HCT116 (cell line): ENCODE data around the gene TP63. TPM values are rescaled to one million over a fixed set of nuclear protein-coding genes. Genes with fewer than 3 reads are reported as not detected.

Experiments used
- ATAC-seq: fragments of 200-7000 bp; cut with Tn5 transposase; 2 replicates; pipeline ENCODE4 v1.9.1; 2020; ENCODE audit warnings: mild to moderate bottlenecking, moderate library complexity
- BruUV-seq: library from RNA; stranded (reverse); fragments of 400-500 nt; replicated peaks from 2 replicates; lab custom pipeline; 2021; lab: Mats Ljungman, UMichigan
- CTCF ChIA-PET: fragments of 300-600 bp; sonication (Branson Sonifier 250); formaldehyde crosslinking; loops from one replicate; lab custom pipeline; 2021; ENCODE audit warnings: antibody characterized with exemption; lab: Charles Lee
- POLR2A ChIA-PET: fragments of 300-600, 350-600 bp; sonication (Branson Sonifier 250); formaldehyde crosslinking; loops from one replicate; lab custom pipeline; 2021; ENCODE audit warnings: antibody characterized with exemption; lab: Charles Lee
- RAD21 ChIA-PET, 2 experiments: fragments of 300-600 bp; sonication (Branson Sonifier 250); formaldehyde crosslinking; loops; one replicate each; lab custom pipeline; 2023; ENCODE audit warnings: low total read pairs in 2 of 2; ENCODE audit not compliant: uncharacterized antibody in 2 of 2, unreplicated experiment in 2 of 2, low non-redundant PET in 1 of 2; lab: Charles Lee
- DNase-seq: peaks from one replicate; pipeline ENCODE4 v3.0.0-alpha.2; 2010; ENCODE audit warnings: low read depth, low spot score
- H2AFZ ChIP-seq: fragments of 200-600 bp; shearing (Covaris generic), sonication (generic); 2 replicates; pipeline ENCODE4 v1.6.1; 2017; ENCODE audit warnings: low read depth, mixed run types, mixed read lengths, antibody characterized with exemption, low read length; ENCODE audit not compliant: poor library complexity, severe bottlenecking
- H3K27ac ChIP-seq: 2 replicates; pipeline ENCODE4 v1.5.1; 2012; ENCODE audit warnings: low read depth, low read length
- H3K27me3 ChIP-seq: fragments of 200-600 bp; sonication (generic); 2 replicates; pipeline ENCODE4 v1.6.1; 2016; ENCODE audit warnings: mixed run types, low read length, mixed read lengths; ENCODE audit not compliant: insufficient read depth
- H3K36me3 ChIP-seq, 2 experiments: fragments of 200-500 bp in 1 of 2; fragments of 200-600 bp in 1 of 2; sonication (Bioruptor generic) in 1 of 2; sonication (generic) in 1 of 2; 2 replicates each; pipeline versions ENCODE4 v1.5.1 to v1.6.1; 2014 to 2016; ENCODE audit warnings: low read length in 2 of 2, inconsistent platforms in 1 of 2, mixed read lengths in 1 of 2, mixed run types in 1 of 2; ENCODE audit not compliant: insufficient read depth in 2 of 2, control insufficient read depth in 1 of 2
- H3K4me1 ChIP-seq, 2 experiments: fragments of 200-600 bp in 1 of 2; sonication (generic) in 1 of 2; 2 replicates each; pipeline versions ENCODE4 v1.5.1 to v1.6.1; 2012 to 2017; ENCODE audit warnings: low read length in 2 of 2, inconsistent platforms in 1 of 2, mild to moderate bottlenecking in 1 of 2, mixed read lengths in 1 of 2, mixed run types in 1 of 2, moderate library complexity in 1 of 2; ENCODE audit not compliant: insufficient read depth in 2 of 2, control insufficient read depth in 1 of 2
- H3K4me2 ChIP-seq: fragments of 200-600 bp; sonication (generic); 2 replicates; pipeline ENCODE4 v1.6.1; 2017; ENCODE audit warnings: mixed run types, low read length, mixed read lengths
- H3K4me3 ChIP-seq, 2 experiments: fragments of 200-600 bp in 1 of 2; sonication (generic) in 1 of 2; replicated peaks in 1 of 2; 2 replicates each; pipeline ENCODE4 v1.5.1; 2011 to 2016; ENCODE audit warnings: low read length in 2 of 2, control low read depth in 1 of 2, low read depth in 1 of 2, mild to moderate bottlenecking in 1 of 2, mixed read lengths in 1 of 2, mixed run types in 1 of 2
- H3K79me2 ChIP-seq: fragments of 200-600 bp; sonication (generic); 2 replicates; pipeline ENCODE4 v1.6.1; 2017; ENCODE audit warnings: mild to moderate bottlenecking, mixed run types, low read length, moderate library complexity, mixed read lengths; ENCODE audit not compliant: insufficient read depth
- H3K9ac ChIP-seq: fragments of 200-600 bp; sonication (generic); 2 replicates; pipeline ENCODE4 v1.6.1; 2016; ENCODE audit warnings: low read length, mixed read lengths
- H3K9me2 ChIP-seq: fragments of 200-600 bp; sonication (generic), shearing (Covaris generic); 2 replicates; pipeline ENCODE4 v1.6.1; 2017; ENCODE audit warnings: mixed run types, mild to moderate bottlenecking, moderate library complexity; ENCODE audit not compliant: insufficient read depth
- H3K9me3 ChIP-seq, 2 experiments: fragments of 200-500 bp in 1 of 2; fragments of 200-600 bp in 1 of 2; sonication (Bioruptor generic) in 1 of 2; sonication (generic) in 1 of 2; 2 replicates each; pipeline ENCODE4 v1.6.1; 2014 to 2017; ENCODE audit warnings: low read length in 2 of 2, mixed read lengths in 2 of 2, inconsistent platforms in 1 of 2, low read depth in 1 of 2, mild to moderate bottlenecking in 1 of 2, mixed run types in 1 of 2, moderate library complexity in 1 of 2; ENCODE audit not compliant: control insufficient read depth in 1 of 2, insufficient read depth in 1 of 2
- H4K20me1 ChIP-seq: fragments of 200-600 bp; sonication (generic), shearing (Covaris generic); 2 replicates; pipeline ENCODE4 v1.6.1; 2017; ENCODE audit warnings: mixed run types, mild to moderate bottlenecking, moderate library complexity; ENCODE audit not compliant: insufficient read depth
- ATF3 ChIP-seq: IDR thresholded peaks from 2 replicates; pipeline ENCODE4 v1.6.1; 2012
- CBX3 ChIP-seq: IDR thresholded peaks from 2 replicates; pipeline ENCODE4 v1.6.1; 2012; ENCODE audit warnings: low read depth
- CTCF ChIP-seq, 3 experiments: fragments of 200-600 bp in 1 of 3; sonication (generic) in 1 of 3; IDR thresholded peaks in 2 of 3; conservative IDR thresholded peaks in 1 of 3; 2 replicates each; pipeline ENCODE4 v1.5.1; 2012 to 2017; ENCODE audit warnings: low read depth in 2 of 3, low read length in 2 of 3, antibody characterized with exemption in 1 of 3, borderline replicate concordance in 1 of 3, control low read depth in 1 of 3, mild to moderate bottlenecking in 1 of 3, mixed read lengths in 1 of 3, mixed run types in 1 of 3, moderate library complexity in 1 of 3; ENCODE audit not compliant: insufficient read depth in 1 of 3
- EGR1 ChIP-seq: IDR thresholded peaks from 2 replicates; pipeline ENCODE4 v1.6.1; 2012; ENCODE audit warnings: low read depth
- EZH2 ChIP-seq: fragments of 200-600 bp; sonication (generic); IDR thresholded peaks from 2 replicates; pipeline ENCODE4 v1.6.1; 2017; ENCODE audit warnings: antibody characterized with exemption, mixed run types
- FOSL1 ChIP-seq: IDR thresholded peaks from 2 replicates; pipeline ENCODE4 v1.6.1; 2012; ENCODE audit warnings: low read depth
- JUND ChIP-seq: IDR thresholded peaks from 2 replicates; pipeline ENCODE4 v1.6.1; 2012
- POLR2A ChIP-seq: IDR thresholded peaks from 2 replicates; pipeline ENCODE4 v1.7.0; 2011; ENCODE audit warnings: borderline replicate concordance; ENCODE audit not compliant: insufficient read depth, insufficient read length; ENCODE audit errors: extremely low read depth
- POLR2AphosphoS5 ChIP-seq: IDR thresholded peaks from 2 replicates; pipeline ENCODE4 v1.6.1; 2011; ENCODE audit warnings: mild to moderate bottlenecking, low read depth, low read length, moderate library complexity
- RAD21 ChIP-seq: IDR thresholded peaks from 2 replicates; pipeline ENCODE4 v1.6.1; 2012; ENCODE audit warnings: low read depth, mild to moderate bottlenecking
- SIN3A ChIP-seq: IDR thresholded peaks from 2 replicates; pipeline ENCODE4 v1.6.1; 2012; ENCODE audit warnings: low read depth
- SRF ChIP-seq: IDR thresholded peaks from 2 replicates; pipeline ENCODE4 v1.6.1; 2012; ENCODE audit warnings: low read depth
- ZBTB33 ChIP-seq: IDR thresholded peaks from 2 replicates; pipeline ENCODE4 v1.6.1; 2011; ENCODE audit warnings: mild to moderate bottlenecking, low read length, moderate library complexity; ENCODE audit not compliant: insufficient replicate concordance; ENCODE audit errors: extremely low read depth
- ZNF274 ChIP-seq: fragments of 200-500 bp; sonication (Bioruptor generic); IDR thresholded peaks from 2 replicates; pipeline ENCODE4 v1.6.1; 2014; ENCODE audit warnings: mild to moderate bottlenecking, low read depth, low read length, inconsistent platforms
- intact Hi-C: fragments of 100-400 bp; cut with micrococcal nuclease; formaldehyde crosslinking; loops from 2 replicates; pipeline ENCODE4 v1.10.0; 2022
- total RNA-seq: library from RNA; stranded (reverse); gene quantifications from one replicate; pipeline ENCODE4 v1.2.1, GENCODE V29; 2021; ENCODE audit not compliant: unreplicated experiment
- TF ChIP-seq, protein P1 (sequence below): IDR thresholded peaks from 2 replicates; pipeline ENCODE4 v1.6.1; 2012

Gene TP63
- total RNA-seq, 1 experiment from 2014 or later, result not detected

- intact Hi-C loops, result no loop called here
- no peak for ATAC-seq
- Histone ChIP-seq H2AFZ (no peak overlapping the region), H3K4me1 (no peaks in the 10 kb centered on the region), H3K4me2 (no peak overlapping the region), H3K4me3 (no peak overlapping the region), H3K9me3 (no peaks in the 10 kb centered on the region), H4K20me1 (no peaks in the 10 kb centered on the region), H3K36me3 (no peaks in the 10 kb centered on the region), H3K27me3 (no peaks in the 10 kb centered on the region), H3K79me2 (no peaks in the 10 kb centered on the region), H3K27ac (no peak overlapping the region), H3K9me2 (no peaks in the 10 kb centered on the region), H3K9ac (no peak overlapping the region)
- BruUV-seq, result no TSS peak
- ChIA-PET POLR2A (no interaction called here), RAD21 (no interaction called here), CTCF (no interaction called here)
- no peak for TF ChIP-seq ZNF274
- TF ChIP-seq, protein P1, sequence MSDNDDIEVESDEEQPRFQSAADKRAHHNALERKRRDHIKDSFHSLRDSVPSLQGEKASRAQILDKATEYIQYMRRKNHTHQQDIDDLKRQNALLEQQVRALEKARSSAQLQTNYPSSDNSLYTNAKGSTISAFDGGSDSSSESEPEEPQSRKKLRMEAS, result no peak
- TF ChIP-seq SRF, result no peak
- TF ChIP-seq SIN3A, result no peak
- no peak for TF ChIP-seq RAD21
- TF ChIP-seq EZH2, result no peak
- TF ChIP-seq POLR2A, result no peak
- TF ChIP-seq JUND, result no peak
- TF ChIP-seq EGR1, result no peak
- TF ChIP-seq ZBTB33, result no peak
- TF ChIP-seq ATF3, result no peak
- no peak for TF ChIP-seq CTCF (IDR thresholded peaks at IDR 0.05 in 2 of 3, conservative IDR thresholded peaks at IDR 0.05 in 1 of 3; ENCODE audit: borderline replicate concordance in 1 of 3, insufficient read depth in 1 of 3, low read depth in 2 of 3, low read length in 2 of 3)
- no peak for TF ChIP-seq CBX3
- TF ChIP-seq POLR2AphosphoS5, result no peak
- TF ChIP-seq FOSL1, result no peak
- no peak for DNase-seq
Measured at GRCh38 chr3:189794518-189794917, 163.3 kb downstream of the TP63 start.
